Measurements from ENCODE around the gene DCTN1. TPM values are rescaled to one million over a fixed set of nuclear protein-coding genes. Genes with fewer than 3 reads are reported as not detected.

The DCTN1 gene
- total and polyA plus RNA-seq, 2 donors from 2014 or later, result 134 to 191 TPM

- H3K4me1 ChIP-seq (ENCODE audit: control insufficient read depth in 2 of 3, insufficient read depth in 2 of 3, low read depth in 1 of 3, low read length in 3 of 3), result peaks cover 0 to 3% (median 0%) of the 10 kb centered on the region in 3 donors
- peak overlapping the region; percentile 30 to 65 (median 55) for H3K4me3 ChIP-seq (ENCODE audit: low read length in 3 of 3)
- no peaks in the 10 kb centered on the region for H3K27me3 ChIP-seq (ENCODE audit: control insufficient read depth, insufficient read depth, low read length)
- H3K27ac ChIP-seq (ENCODE audit: low read depth in 2 of 2, low read length in 2 of 2), result peak overlapping the region in 1 of 2 donors; percentile 13
- FAIRE-seq (no peak), DNase-seq (peak; percentile 85 to 94 (median 93))
- intact Hi-C loops (cut with DNase I), result no loop called here
- no peaks in the 10 kb centered on the region for H3K9me3 ChIP-seq (ENCODE audit: control insufficient read depth in 2 of 3, insufficient read depth in 1 of 3, low read length in 3 of 3)
- H3K36me3 ChIP-seq (ENCODE audit: control insufficient read depth in 2 of 3, insufficient read depth in 3 of 3, low read length in 3 of 3), result peaks cover 0 to 38% (median 29%) of the 10 kb centered on the region in 3 donors
- TF ChIP-seq CTCF (IDR thresholded peaks at IDR 0.05; ENCODE audit: borderline replicate concordance, extremely low read depth, insufficient read depth), result no peak
- peak overlapping the region in 2 of 3 donors; percentile 7 to 51 for H3K9ac ChIP-seq (ENCODE audit: low read length in 3 of 3)
These were observed 5.5 kb downstream of the DCTN1 start for GRCh38 chr2:74374509-74375205.

- H3K9me3 ChIP-seq (ENCODE audit: control insufficient read depth in 2 of 3, insufficient read depth in 1 of 3, low read length in 3 of 3), result no peaks in the 10 kb centered on the region
- H3K36me3 ChIP-seq (ENCODE audit: control insufficient read depth in 2 of 3, insufficient read depth in 3 of 3, low read length in 3 of 3), result peaks cover 0 to 44% (median 34%) of the 10 kb centered on the region in 3 donors
- intact Hi-C loops (cut with DNase I), result no loop called here
- H3K27ac ChIP-seq (ENCODE audit: low read depth in 2 of 2, low read length in 2 of 2), result peak overlapping the region in 1 of 2 donors; percentile 13
- DNase-seq, result peak in 3 of 5 donors; percentile 16 to 65 (median 18)
- H3K4me1 ChIP-seq (ENCODE audit: control insufficient read depth in 2 of 3, insufficient read depth in 2 of 3, low read depth in 1 of 3, low read length in 3 of 3), result peaks cover 0 to 3% (median 0%) of the 10 kb centered on the region in 3 donors
- peak overlapping the region; percentile 30 to 65 (median 55) for H3K4me3 ChIP-seq (ENCODE audit: low read length in 3 of 3)
- no peaks in the 10 kb centered on the region for H3K27me3 ChIP-seq (ENCODE audit: control insufficient read depth, insufficient read depth, low read length)
- no peak for FAIRE-seq
- no peak for TF ChIP-seq CTCF (IDR thresholded peaks at IDR 0.05; ENCODE audit: borderline replicate concordance, extremely low read depth, insufficient read depth)
- H3K9ac ChIP-seq (ENCODE audit: low read length in 3 of 3), result peak overlapping the region; percentile 4 to 51 (median 7)
These were observed 6.1 kb downstream of the DCTN1 start for GRCh38 chr2:74373985-74374384.

GRCh38 chr2:74373221-74373676 lies 6.9 kb downstream of the DCTN1 start:
- DNase-seq, result peak in 3 of 5 donors; percentile 14 to 24 (median 18)
- Histone ChIP-seq H3K36me3 (ENCODE audit: control insufficient read depth in 2 of 3, insufficient read depth in 3 of 3, low read length in 3 of 3) (peaks cover 5 to 52% (median 41%) of the 10 kb centered on the region in 3 donors), H3K4me1 (ENCODE audit: control insufficient read depth in 2 of 3, insufficient read depth in 2 of 3, low read depth in 1 of 3, low read length in 3 of 3) (peaks cover 0 to 3% (median 0%) of the 10 kb centered on the region in 3 donors), H3K9ac (ENCODE audit: low read length in 3 of 3) (peak overlapping the region in 1 of 3 donors; percentile 51), H3K27ac (ENCODE audit: low read depth in 2 of 2, low read length in 2 of 2) (no peak overlapping the region), H3K9me3 (ENCODE audit: control insufficient read depth in 2 of 3, insufficient read depth in 1 of 3, low read length in 3 of 3) (no peaks in the 10 kb centered on the region), H3K4me3 (ENCODE audit: low read length in 3 of 3) (no peak overlapping the region), H3K27me3 (ENCODE audit: control insufficient read depth, insufficient read depth, low read length) (no peaks in the 10 kb centered on the region)
- FAIRE-seq, result no peak
- TF ChIP-seq CTCF (IDR thresholded peaks at IDR 0.05; ENCODE audit: borderline replicate concordance, extremely low read depth, insufficient read depth), result no peak
- intact Hi-C loops (cut with DNase I), result no loop called here
